ENCODE measurements around the gene SEL1L2.
A peak's percentile ranks its signal among the peaks of the same experiment; 100 is the strongest.
"Not testable (repeated sequence)": the region's sequence is repeated elsewhere in the genome, so short reads cannot be mapped to it uniquely, and the experiment has no call there.

The SEL1L2 gene, protein sequence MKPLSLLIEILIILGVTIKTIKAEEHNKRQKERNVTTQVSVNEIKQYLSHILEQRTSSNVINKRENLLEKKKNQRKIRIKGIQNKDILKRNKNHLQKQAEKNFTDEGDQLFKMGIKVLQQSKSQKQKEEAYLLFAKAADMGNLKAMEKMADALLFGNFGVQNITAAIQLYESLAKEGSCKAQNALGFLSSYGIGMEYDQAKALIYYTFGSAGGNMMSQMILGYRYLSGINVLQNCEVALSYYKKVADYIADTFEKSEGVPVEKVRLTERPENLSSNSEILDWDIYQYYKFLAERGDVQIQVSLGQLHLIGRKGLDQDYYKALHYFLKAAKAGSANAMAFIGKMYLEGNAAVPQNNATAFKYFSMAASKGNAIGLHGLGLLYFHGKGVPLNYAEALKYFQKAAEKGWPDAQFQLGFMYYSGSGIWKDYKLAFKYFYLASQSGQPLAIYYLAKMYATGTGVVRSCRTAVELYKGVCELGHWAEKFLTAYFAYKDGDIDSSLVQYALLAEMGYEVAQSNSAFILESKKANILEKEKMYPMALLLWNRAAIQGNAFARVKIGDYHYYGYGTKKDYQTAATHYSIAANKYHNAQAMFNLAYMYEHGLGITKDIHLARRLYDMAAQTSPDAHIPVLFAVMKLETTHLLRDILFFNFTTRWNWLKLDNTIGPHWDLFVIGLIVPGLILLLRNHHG

DNA sequence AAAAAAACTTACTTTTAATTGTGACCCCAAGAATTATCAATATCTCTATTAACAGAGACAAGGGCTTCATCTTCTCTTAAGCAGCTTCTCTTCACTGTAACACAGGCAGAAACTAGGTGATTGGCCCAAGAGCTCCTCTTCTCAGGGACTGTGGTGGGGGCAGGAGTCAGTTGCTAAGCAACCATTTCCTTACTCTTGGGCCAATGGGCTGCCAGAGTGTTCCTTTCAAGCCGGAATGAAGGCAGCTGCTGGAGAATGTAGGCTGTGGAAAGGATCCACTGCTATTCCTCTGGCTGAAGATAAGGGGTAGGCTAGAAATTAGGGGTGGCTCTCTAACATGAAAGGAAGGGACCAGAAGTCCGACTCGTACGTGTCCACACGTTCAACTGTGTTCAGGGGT, at the start of gene SEL1L2:
Gene SEL1L2 (minus strand): TSS at position 150 of the 400 bp plus-strand sequence. CDS start 80 bp downstream, at position 70.
- DNase-seq = no peak

DNA sequence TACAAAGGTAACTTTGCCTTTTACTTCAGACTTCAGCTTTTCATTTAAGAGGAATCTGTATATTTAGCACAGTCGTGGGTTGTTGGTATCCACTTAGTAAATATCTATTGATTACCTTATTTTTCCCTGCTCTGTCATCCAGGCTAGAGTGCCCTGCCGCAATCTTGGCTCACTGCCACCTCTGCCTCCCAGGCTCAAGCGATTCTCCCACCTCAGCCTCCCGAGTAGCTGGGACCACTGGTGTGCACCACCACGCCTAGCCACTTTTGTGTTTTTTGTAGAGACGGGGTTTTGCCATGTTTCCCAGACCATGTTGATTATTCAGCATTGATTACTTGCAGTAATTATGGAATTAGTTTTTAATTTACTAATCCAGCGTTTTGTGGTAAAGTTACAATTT, 46.2 kb upstream of the SEL1L2 start:
- DNase-seq = no peak

DNA sequence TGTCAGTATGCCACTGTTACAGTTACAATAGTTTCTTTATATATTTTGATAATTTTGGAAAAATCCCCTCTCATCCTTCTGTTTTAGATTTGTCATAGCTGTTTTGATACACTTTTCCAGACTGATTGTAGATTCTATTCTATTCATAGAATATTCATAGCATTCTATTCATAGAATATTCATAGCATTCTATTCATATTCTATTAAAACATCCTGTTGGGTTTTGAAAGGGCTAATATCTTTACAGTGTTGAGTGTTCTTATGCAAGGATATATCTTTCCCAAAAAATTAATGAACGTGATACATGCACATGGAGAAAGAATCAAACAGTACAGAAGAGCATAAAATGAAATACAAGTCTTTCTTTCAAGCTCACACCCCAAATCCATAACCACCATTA, 42.9 kb upstream of the SEL1L2 start:
- DNase-seq = no peak

DNA sequence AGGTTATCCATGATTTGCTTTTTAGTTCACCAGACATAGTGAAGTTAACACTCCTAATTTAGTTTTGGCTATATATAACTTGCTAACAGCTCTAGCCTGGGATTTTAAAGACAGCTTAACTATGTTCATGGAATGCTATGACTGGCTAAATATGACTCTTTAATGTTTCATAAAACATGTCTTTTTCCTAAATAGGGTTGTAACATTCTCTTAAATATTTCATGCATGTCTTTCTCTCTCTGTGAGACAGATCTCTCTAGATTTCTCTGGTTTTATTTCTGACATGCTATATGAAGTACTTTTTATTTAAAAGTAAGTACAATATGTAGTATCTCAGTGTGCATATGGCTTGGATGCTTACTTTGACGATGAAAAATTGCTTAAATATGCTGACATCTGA, 40.6 kb upstream of the SEL1L2 start:
- no peak for DNase-seq

DNA sequence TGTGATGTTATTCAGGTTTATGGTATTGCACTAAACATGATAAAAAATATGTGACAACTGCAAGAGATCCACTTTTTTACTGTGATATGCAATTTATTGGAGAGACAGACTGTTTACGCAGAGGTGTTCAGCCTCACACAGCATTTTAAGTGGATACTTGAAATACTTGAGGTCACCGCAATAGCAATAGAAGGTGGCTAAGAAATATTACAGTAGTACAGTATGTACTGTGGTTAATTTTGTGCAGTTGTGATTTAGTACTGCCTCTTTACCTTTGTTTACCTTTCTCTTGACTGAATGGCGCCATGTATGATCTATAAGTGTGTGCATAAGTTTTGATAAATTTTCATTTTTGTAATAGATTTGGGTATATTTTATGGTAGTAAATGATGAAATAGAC, 22.3 kb upstream of the SEL1L2 start:
- DNase-seq = no peak

DNA sequence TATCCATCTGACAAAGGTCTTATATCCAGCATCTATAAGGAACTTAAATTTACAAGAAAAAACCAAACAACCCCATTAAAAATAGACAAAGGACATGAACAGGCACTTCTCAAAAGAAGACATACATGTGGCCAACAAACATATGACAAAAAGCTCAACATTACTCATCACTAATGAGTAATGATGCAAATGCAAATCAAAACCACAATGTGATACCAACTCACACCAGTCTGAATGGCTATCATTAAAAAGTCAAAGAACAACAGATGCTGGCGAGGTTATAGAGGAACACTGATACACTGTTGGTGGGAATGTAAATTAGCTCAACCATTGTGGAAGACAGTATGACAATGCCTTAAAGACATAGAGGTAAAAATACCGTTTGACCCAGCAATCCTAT, 18.8 kb upstream of the SEL1L2 start:
- no peak for DNase-seq

DNA sequence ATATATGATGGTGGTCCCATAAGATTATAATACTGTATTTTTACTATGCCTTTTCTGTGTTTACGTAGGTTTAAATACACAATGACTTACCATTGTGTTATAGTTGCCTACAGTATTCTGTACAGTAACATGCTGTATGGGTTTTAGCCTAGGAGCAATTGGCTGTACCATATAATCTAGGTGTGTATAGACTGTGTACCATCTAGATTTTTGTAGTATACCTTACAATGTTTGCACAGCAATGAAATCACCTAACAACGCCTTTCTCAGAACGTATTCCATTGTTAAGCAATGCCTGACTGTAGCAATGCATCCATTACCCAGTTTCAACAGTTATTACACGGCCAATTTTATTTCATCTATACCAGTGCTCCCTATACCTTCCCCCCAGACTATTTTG, 15.6 kb upstream of the SEL1L2 start:
- no peak for DNase-seq

DNA sequence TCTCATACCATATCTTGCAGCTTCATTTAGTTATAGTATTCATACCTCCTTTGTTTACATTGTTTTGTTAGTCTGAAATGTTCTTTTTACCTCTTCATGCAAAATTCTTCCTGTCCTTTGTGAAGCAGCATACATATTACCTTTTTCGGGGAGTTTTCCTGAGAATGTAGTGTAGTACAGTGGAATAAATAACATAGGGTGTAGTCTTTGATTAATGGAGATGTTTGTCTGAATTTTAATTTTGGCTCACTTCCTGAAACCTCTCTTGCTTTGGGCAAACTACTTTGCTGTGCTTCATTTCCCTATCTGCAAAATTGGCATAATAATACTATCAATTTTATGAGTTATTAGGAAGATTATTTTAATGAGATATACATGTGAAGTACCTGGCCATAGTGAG, 10.5 kb upstream of the SEL1L2 start:
- no peak for DNase-seq

DNA sequence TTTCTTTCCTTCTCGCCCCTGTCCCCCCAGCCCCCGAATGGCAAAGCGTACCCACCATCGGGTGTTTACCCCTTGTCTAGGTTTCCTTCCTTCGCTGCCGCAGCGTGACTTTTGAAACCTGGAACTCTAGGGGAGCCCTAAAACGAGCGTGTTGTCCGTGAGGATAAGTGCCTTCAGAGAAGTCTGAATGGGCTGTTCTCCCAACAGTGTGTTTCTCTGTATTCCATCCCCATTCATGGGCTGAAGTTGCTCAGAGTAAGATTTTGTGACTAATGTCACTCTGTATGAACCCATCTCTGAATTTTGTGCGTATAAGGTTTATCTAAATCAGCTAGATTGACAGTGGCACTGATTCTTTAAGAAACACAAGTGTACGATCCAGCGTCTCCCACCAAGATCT, 5.9 kb upstream of the SEL1L2 start:
- no peak for DNase-seq

DNA sequence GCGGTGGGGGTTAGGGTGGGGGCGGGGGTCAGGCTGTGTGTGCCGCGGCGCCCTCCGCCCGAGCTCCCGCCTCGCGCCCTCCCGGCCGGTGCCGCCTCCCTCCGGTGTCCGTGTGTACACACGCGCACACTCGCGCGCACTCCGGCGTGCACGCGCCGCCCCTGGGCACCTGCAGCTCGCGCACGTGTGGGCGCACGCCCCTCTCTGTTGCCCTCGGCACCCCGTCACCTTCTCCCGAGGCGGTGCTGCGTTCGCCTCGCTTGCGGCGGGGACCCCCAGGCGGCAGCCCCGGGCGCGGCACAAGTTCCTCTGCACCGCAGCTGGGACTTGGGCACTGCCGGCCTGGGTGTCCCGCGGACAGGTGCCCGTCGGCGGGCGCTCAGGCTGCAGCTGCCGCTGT, 5.4 kb upstream of the SEL1L2 start:
- peak; percentile 3 for DNase-seq

DNA sequence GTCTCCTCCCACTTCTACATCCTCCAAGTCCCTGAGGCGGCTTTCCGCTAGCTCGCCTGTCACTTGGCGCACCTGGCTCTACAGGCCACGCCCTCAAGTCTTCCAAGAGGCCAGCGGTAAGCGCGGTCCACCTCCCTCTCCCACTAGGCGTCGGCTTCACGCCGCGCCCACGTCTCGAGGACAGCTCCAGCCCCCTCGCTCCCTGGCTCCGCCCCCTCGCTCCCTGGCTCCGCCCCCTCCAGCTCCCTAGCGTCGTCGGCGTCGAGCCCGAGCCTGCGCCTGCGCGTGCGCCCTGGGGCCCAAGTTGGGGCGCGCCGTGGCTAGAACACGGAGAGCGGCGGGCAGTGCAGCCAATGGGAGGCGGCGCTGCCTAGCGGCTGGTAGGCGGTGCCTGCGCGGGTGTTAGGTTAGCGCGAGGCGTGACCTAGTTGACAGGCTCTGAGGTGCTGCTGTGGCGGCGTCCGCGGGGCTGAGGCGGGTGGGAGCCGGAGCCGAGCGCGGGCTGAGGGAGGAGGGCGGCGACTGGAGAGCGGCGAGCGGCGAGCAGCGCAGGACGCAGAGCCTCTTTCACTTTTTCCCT, 4.8 kb upstream of the SEL1L2 start, which contains the start of gene MACROD2:
Gene MACROD2 (plus strand): TSS at position 431 of the 580 bp plus-strand sequence.
- peak; percentile 90 for DNase-seq

DNA sequence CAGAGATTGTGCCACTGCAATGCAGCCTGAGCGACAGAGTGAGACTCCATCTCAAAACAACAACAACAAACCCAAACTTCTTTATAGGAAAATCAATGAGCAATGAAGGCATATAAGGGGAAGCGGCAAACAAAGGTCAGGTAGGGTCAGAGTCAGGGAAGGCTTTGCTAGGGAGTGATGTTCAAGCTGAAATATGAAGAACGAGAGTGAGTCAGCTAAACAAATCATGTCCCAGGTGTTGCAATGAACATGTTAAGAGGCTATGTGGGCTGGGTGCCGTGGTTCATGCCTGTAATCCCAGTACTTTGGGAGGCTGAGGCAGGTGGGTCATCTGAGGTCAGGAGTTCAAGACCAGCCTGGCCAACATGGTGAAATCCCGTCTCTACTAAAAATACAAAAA, 1.5 kb upstream of the SEL1L2 start:
- DNase-seq = not testable (repeated sequence)

DNA sequence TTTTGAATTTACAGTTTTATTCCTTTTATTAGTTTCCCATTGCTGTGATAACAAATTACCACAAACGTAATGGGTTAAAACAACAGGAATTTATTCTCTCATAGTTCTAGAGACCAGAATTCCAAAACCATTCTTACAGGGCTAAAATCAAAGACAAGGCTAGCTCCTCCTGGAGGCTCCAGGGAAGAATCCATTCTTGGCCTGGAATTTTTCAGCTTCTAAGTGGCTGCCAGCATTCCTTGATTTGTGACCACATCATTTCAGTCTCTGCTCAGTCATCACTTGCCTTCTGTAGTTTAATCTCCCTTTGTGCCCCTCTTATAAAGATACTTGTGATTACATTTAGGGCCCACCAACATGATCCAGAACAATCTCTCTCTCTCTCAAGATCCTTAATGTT, 897 bp upstream of the SEL1L2 start:
- DNase-seq = no peak

DNA sequence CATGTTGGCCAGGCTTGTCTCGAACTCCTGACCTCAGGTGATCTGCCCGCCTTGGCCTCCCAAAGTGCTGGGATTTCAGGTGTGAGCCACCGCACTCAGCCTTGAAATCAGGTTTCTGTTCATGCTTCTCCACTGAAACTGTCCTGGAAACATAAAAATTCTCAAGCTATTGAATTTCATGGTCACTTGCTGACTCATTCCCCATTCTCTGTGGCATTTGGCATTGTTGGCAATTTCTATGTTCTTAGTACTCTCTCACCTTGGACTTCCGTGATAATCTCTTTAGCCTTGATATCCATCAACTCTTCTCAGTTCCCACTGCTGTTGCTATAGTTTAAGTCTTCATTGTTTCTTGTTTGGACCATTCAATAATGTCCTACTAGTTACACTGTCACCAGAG, 6.2 kb downstream of the SEL1L2 start:
- DNase-seq = no peak

DNA sequence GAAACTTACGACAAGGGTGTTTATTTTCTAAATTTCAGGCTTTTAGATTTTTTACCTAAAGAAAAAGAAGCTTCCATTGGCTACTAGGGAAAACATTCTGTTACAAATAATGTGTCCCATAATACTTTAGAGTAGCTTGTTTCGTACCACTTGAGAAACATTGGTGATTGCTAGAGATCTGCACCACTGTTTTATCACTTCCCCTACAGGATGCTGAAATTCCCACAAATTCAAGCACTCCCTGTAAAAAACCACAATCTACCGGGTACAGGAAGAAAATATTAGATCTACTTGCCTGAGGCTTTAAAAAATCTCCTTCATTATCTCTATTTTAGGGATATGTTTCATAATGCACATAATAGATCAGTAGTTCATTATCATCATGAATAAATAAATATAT, 29.9 kb downstream of the SEL1L2 start:
- DNase-seq = no peak

DNA sequence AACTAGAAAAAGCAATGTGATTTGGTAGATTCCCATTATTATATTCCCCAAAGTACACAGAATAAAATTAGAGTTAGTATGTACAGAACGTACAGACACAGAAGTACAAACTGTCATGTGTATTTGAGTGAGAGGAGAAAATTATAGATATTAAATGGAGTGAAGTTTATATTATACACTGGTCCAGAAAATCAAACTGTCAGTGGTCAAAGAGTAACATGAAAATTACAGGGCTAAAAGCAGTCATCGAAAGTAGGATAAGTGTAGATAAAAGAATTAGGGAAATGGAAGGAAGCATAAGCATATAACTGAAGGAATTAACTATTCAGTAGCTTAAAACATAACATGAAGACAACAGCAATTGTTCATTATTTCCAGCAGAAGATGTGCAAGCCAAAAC, 30.3 kb downstream of the SEL1L2 start:
- DNase-seq = no peak

DNA sequence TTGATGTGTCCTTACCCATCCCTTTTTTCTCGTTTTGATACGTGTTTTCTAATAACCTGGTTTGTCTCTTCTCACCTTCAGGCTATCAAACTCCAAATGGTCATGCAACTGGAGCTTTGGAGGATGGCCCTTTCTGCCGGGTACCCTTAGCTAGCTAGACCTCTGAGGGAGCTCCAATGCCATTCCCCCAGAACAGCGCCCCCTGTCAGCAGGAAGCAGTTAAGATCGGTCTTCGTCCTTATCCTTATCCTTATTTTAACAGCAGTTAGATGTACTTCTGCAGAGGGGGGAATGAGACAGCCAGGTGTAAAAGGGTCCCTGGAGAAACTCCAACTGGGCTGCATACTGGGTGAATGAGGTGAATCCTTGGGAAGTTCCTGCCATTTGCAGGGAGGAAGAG, 37.2 kb downstream of the SEL1L2 start:
- DNase-seq = no peak

DNA sequence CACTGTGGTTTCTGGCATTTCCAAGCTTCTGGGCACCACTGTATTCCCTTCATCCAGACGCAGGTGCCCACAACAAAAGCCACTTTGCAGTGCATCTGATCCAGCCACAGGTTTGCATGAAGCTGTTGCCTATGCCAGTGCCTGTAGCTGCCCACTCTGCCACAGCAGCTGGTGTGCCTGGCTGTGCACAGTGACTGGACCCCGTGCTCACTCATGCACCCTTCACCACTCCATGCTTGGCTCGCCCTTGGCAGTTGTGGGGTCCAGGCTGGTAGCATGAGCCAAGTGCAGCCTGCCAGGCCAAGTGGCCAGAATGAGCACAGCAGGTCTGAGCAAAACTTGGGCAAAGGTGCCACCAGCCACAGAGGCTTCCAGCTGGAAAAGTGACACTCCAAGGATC, 42.7 kb downstream of the SEL1L2 start:
- DNase-seq = no peak

DNA sequence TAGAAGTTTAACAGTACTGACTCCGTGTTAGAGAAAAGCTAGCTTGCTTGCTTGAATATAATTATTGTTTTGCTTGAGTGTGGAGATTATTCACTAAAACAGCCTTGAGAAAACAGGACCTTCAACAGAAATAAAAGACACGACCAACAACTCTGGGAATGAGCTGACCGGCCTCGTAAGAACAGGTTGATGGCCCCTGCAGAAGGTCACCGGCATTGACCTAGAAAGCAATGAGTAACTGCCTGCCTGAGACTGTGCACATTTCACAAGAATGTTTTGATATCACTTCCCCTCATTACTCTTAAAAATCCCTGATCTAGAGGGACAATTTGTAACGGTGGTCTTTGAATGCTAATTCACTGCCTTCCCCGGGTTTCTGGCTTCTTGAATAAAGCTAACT, 49.4 kb downstream of the SEL1L2 start:
- no peak for DNase-seq

DNA sequence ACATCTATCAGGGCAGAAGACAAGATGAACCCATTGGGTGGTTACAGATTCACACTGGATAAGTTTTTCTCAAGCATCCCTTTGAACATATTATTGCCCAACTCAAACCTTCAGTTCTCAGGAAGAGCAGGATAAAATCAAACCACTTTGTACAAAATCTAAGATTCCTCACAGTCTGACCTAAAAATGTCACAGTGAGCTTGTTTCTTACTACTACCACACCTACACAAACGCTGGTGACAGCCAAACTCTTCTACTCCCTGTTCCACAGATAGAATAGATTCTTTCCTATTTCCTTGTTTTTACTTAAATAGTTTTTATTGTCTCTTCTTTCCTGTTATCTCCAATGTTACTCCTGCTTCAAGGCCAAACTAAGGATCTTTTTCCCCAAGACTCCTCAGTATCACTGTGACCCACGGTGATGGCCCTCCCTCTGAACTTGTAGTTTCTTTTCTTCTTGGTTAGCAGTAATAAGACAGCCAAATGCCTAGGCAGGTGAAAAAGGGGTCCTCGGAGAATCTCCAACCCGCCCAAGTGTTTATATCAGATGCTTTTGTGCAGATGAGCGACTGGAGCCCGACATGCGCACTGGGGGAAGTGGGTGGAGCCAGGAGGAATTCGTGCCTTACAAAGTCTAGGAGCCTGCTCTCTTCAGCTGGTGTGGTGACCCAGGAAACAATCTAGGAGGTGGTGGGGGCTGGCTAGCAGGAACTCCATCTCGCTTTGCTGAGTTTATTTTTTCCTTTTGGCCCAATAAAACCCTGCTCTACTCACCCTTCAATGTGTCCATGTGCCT, 53.4 kb downstream of the SEL1L2 start:
- DNase-seq = no peak

DNA sequence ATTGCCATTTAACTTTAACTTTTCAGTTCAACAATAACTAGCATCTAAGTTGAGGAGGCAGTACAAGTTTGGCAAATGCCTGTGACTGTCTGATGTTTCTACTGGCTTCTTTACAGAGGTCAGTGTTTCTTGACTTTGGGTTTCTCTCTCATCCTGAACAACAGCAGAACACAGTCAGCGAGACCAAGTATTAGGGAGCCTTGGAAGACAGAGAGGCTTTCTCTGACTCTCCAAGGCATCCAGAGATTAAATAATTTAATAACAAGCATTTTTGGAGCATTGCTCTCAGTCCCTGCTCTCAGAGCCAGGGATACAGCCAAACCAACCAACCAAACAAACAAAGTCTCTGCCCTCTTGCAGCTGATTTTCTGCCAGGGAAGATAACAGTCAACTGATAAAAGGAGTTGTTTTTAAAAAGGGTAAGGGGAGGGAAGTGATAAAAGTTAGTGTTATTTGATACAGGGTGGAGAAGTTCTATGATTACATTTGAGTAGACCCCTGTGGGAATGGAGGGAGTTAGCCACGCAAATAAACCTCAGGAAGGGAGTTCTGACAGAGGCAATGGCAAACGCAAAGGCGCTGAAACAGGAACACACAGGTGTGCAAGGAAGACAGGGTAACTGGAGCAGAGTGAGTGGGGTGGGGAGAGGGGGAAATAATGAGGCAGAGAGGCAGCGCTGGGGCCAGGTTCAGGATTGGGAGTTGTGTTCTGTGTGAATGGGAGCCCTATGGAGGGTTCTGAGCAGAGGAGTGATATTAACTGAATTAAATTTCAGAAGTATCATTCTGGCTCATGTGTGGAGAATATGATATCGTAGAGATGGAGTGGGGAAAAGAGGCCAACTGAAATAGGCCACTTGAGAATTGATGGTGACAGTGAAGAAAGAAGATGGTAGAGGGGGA, 55.2 kb downstream of the SEL1L2 start:
- DNase-seq = no peak

DNA sequence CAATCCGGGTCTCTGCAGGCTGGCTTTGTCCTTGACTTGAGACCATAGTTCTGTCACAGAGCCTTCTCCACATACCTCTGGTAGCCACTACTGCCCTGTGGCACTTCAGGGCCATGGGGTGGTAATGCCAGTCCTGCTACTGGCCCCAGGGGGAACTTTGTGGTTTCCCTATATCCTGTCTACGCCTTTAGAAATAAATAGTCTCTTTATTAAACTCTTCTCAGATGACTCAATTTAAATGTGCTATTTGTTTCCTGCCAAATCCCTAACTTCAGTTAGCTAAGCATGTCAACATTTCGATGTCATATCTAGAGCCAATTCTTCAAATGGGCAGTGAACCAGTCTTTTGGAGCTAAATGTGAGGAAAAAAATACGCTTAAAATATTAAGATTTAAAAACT, 60.1 kb downstream of the SEL1L2 start:
- DNase-seq = no peak
